ENCODE results near the gene ZNF808.
A peak's percentile ranks its signal among the peaks of the same experiment; 100 is the strongest.
"Not testable (repeated sequence)": the region's sequence is repeated elsewhere in the genome, so short reads cannot be mapped to it uniquely, and the experiment has no call there.

The ZNF808 gene

DNA sequence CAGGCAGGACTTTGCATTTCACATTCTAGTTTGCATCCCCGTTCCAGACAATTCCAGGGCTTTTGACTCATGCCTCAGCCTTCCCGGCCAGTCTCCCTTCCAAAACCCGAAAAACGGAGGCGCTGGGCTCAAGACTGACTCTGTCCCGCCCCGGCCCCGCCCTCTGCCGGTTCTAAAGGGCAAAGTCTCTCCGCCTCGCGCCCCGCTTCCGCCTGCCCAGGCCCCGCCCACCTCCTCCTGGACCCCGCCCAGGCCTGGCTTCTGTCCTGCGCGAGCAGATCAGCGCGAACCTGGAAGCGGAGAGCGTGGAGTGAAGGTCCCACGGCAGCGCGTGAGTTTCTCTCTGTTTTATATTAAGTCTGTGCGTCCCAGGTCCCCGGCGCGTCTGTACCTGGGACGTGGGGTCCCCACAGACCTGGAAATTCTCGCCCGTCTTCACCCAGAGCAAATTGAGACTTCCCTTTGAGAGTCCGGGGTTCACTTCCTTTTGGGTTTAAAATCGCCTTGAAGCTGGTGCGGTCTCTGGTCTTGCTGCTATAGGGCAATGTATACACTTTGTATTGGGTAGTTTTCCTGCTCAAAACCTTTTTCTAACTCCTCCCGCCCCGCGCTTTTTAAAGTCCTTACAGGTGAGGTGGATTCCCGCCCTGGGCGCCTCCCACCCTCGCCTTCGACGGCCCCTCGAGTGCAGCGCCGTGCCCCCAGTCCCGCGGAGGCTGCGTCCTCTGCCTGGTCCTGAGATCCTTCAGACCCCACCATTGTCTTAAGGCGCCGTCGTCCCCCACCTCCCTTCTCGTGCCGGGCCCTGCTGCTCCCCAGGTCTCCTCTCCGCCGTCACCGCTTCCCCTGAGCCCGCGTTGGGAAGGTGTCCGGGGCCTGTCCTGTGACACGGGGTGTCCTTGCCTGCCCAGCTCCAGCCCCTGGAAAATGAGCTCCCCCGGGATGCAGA is 73.8 kb downstream of the ZNF808 start:
- peak; percentile 88 to 93 for DNase-seq

DNA sequence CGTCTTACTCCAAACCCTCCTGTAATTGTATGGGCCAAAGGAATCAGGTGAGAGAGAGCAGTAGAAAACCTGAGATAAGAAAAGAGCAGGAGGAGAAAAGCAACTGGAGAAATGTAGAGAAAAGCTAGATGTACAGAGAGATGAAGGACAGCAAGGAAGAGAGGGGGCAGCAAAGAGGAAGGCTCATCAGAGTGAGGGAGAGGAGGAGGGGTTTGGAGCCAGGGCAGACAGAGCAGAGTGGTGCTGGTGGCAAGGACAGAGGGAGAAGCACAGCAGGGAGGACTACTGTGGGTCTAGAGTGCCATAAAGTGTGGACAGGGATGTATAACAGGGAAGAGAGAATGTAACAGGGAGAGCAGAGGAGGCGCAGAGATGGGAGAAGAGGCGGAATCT is 74.5 kb downstream of the ZNF808 start:
- DNase-seq, result not testable (repeated sequence)

DNA sequence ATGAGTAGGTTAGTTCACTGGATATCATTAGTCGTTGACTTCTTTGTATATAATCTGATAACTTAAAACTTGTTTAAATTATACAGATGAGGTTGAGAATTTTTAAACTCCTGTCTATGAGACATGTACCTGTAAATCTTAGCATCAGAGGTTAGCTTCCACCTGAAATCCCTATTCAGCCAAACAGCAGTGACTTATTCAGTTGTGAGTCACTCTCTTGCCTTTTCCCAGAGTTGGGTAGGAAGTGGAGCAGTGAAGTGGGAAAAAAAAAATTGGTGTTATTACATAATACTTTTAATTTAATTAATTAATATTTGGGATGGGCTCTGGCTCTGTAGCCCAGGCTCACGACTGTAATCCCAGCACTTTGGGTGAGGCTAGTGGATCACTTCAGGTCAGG is 75.5 kb downstream of the ZNF808 start:
- no peak for DNase-seq

DNA sequence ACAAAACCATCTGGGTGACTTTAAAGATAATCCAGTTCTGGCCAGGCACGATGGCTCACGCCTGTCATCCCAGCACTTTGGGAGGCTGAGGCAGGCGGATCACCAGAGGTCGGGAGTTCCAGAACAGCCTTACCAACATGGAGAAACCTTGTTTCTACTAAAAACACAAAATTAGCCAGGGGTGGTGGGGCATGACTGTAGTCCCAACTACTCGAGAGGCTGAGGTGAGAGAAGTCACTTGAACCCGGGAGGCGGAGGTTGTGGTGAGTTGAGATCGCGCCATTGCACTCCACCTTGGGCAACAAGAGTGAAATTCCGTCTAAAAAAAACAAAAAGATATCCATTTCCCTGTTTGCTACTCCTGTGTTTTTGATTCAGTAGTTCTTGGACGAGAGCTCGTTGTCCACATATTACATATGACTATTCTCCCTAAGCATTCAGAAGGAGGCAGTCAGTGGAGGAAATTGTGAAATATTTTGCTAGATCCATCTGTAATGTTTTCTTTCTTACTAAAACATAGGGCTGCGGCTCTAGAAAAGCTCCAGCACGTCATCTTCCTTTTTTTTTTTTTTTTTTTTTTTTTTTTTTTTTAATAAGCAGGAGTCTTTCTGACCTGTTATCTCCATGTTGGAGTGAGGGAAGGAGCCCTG is 76.2 kb downstream of the ZNF808 start:
- DNase-seq, result no peak

Data from CD4-positive, alpha-beta T cell treated with Interferon alpha-2 for 1 hour (primary cell).